SK-N-MC (cell line): ENCODE data around the gene MAP1B.

Experiments used
- DNase-seq: peaks from one replicate; pipeline ENCODE4 v3.0.0-alpha.2; 2011; ENCODE audit warnings: low read depth, low spot score
- H3K27ac ChIP-seq: fragments of 200-600 bp; sonication (generic); 2 replicates; pipeline ENCODE4 v1.5.1; 2016; ENCODE audit warnings: mixed run types
- H3K36me3 ChIP-seq: fragments of 200-600 bp; sonication (generic); 2 replicates; pipeline ENCODE4 v1.6.1; 2017; ENCODE audit warnings: antibody characterized with exemption, low read length, mixed read lengths; ENCODE audit not compliant: insufficient read depth
- H3K4me3 ChIP-seq: fragments of 200-600 bp; sonication (generic); 2 replicates; pipeline ENCODE4 v1.5.1; 2016
- H3K9ac ChIP-seq: fragments of 200-600 bp; sonication (generic); 2 replicates; pipeline ENCODE4 v1.8.0; 2017; ENCODE audit warnings: mixed run types, mixed read lengths; ENCODE audit not compliant: insufficient read length
- H3K9me3 ChIP-seq: fragments of 200-600 bp; sonication (generic); 2 replicates; pipeline ENCODE4 v1.6.1; 2017; ENCODE audit warnings: low read depth, mild to moderate bottlenecking, antibody characterized with exemption, low read length, moderate library complexity, mixed read lengths
- EZH2 ChIP-seq: fragments of 200-600 bp; sonication (generic); IDR thresholded peaks from one replicate; pipeline ENCODE4 v1.6.1; 2017; ENCODE audit warnings: antibody characterized with exemption
- FOXP2 ChIP-seq: optimal IDR thresholded peaks from 2 replicates; pipeline ENCODE3; 2011; ENCODE audit warnings: mild to moderate bottlenecking, moderate library complexity; ENCODE audit not compliant: insufficient read depth; ENCODE audit errors: extremely low read length, control extremely low read depth
- POLR2AphosphoS5 ChIP-seq: IDR thresholded peaks from 2 replicates; pipeline ENCODE4 v1.6.1; 2012; ENCODE audit warnings: mild to moderate bottlenecking, low read depth, low read length, borderline replicate concordance

MAP1B gene

DNA sequence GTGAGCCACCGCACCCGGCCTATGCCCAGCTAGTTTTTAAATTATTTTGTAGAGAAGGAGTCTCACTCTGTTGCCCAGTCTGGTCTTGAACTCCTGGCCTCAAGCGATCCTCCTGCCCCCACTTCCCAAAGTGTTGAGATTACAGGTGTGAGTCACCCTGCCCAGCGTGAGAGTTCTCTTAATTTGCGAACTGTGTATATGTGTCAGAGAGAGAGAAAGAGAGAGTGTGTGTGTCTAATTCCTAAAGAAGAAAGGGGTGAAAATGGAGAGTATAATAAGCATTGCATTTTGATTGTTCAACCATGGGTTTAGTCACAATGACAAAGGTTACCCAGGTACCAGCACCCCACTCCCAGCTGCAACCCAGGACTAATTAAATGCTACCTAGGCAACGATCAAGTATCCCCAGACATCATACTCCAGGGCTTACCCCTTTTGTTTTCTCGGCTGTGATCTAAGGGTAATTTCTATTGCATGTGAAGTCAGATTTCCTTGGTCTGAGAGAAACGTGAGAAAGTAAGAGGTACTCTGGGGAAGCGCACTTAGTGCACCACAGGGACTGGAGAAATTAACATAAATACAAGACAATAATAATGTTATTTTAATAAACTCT, 16.6 kb downstream of the MAP1B start:
- TF ChIP-seq FOXP2, result no peak
- TF ChIP-seq EZH2, result no peak
- DNase-seq, result no peak
- Histone ChIP-seq H3K4me3 (no peak overlapping the region), H3K27ac (no peak overlapping the region), H3K36me3 (peaks cover 5% of the 10 kb centered on the region), H3K9ac (no peak overlapping the region), H3K9me3 (no peaks in the 10 kb centered on the region)

DNA sequence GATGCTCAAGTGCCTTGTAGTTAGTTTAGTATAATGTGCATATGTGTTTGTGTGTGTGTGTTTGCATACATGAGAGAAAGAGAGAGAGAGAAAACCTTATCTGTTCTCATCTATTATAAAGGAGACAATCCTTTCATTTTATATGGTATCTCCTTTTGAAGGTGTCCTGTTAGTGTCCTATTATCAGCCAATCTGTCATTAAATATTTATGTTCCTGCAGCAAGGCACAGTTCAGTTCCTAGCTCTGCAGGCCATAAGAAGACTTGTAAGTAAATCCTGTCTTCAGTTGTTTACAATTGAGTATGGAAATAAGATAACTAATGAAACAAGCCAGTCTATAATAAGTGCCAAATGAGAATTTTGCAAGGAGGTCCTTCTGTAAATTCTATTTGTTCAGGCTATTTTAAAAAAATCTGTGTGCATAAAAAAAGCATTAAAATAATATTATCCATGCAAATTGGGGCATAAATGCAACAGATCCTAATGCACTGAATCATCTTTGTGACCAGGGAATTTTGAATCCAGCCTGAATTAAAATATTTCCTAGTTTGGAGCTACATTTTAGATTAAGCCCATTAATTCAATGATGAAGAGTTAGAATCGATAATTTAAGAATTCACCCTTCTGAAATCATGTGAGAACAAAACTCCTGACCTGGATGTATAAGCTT, 18.1 kb downstream of the MAP1B start:
- DNase-seq, result no peak
- Histone ChIP-seq H3K36me3 (no peaks in the 10 kb centered on the region), H3K9ac (no peak overlapping the region), H3K27ac (no peak overlapping the region), H3K4me3 (no peak overlapping the region), H3K9me3 (no peaks in the 10 kb centered on the region)
- TF ChIP-seq FOXP2 (no peak), EZH2 (no peak), POLR2AphosphoS5 (no peak)

DNA sequence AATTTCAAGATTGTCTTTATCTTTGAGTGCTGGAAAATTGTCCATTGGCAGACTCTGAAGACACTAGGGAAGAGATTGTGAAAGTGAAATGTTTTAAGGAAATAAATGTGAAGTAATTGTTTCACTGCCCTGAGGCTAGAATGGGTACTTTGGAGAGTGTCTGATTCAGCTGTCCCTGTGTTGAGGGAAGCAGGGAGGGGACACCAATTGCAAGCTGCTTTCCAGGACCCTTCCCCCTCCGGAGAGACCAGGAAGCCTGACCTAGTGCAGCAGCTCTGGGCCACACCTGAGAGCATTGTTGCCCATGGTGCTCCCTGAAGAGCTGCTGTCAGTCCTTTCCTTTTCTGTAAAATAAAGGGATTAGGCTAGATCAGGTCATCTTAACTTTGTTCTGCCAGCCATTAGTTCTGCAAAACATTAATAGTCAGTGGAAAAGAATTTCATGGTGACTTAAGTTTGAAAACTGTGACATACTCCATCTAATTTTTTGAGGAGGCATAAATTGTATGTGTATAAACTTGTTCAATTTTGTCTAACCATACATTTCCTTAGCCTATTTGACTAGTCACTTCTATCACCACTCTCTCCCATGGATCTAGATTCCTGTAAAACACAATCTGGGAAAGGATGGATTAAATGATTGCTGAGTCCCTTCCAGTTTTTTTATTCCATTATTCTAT, 18.8 kb downstream of the MAP1B start:
- Histone ChIP-seq H3K9ac (no peak overlapping the region), H3K9me3 (no peaks in the 10 kb centered on the region), H3K4me3 (0 out of 2 replicates have a peak overlapping the region, but pooled peaks have one; percentile 5), H3K36me3 (no peaks in the 10 kb centered on the region), H3K27ac (peak overlapping the region; percentile 37)
- no peak for DNase-seq
- TF ChIP-seq EZH2 (no peak), POLR2AphosphoS5 (no peak), FOXP2 (no peak)

DNA sequence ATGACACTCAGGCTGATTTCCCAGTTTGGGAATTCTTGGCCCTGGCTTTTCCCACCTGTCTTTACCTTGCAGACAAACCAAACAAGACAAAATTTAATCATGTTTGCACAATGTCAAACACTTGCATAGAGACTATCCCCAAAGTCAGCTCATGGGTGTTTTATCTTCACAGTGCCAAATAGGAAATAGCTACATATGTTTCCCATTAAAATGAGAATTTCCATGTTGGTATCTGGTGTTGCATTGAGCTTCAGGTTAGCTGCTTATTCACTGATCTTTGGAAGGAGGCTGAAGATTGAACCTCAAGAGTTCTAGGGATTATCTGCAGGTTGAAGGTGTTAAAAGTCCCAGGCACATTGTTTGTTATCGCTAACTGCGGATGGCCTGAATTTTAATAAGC, 19.5 kb downstream of the MAP1B start:
- no peaks in the 10 kb centered on the region for H3K36me3 ChIP-seq

DNA sequence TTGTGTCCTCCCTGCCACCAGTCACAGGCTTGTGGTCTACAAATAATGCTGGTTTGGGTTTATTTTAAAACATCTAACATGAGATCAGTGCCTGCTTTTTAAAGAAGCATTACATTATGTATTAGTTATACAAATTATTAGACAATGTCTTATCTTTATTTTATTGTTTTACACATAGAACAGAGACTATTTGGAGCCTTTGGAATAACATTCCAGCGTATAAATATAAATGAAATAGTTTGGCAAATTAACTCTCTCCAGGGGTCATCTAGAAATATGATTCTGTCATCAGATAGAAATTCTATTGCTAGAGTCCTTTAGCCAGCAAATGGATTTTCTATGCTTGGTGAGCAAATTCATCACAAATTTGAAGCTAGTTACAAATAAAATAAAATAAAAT, 22.4 kb downstream of the MAP1B start:
- Histone ChIP-seq H3K27ac (peak overlapping the region; percentile 54; the same call in 1 of the 2 replicates), H3K9ac (no peak overlapping the region), H3K36me3 (no peaks in the 10 kb centered on the region)

More for the DNA sequence above, 19.5 kb downstream of the MAP1B start:
- H3K4me3 ChIP-seq, result 0 out of 2 replicates have a peak overlapping the region, but pooled peaks have one; percentile 5
- H3K27ac ChIP-seq, result peak overlapping the region; percentile 37
- no peak for DNase-seq
- no peak overlapping the region for H3K9ac ChIP-seq
- TF ChIP-seq EZH2 (no peak), FOXP2 (no peak), POLR2AphosphoS5 (no peak)
- no peaks in the 10 kb centered on the region for H3K9me3 ChIP-seq

DNA sequence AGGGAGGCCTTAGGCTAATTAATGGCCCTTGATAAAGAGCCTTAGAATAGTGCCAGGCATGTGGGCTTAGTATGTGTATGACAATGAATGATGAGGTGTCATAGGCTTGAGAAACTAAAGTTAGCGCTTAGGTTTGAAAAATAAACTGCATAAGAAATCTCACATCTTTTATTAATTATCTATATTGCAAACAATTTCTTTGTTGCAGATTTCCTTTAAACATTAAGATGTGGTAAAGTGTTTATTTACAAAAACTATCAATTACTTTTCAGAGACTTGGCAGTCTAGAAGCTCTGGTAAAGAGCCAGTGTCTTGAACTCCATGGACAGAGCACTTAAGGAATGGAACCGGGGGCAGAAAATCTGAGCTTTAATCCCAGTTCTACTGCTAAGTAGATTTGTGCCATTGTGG, 23.1 kb downstream of the MAP1B start:
- Histone ChIP-seq H3K27ac (peak overlapping the region; percentile 32; the same call in 1 of the 2 replicates), H3K9me3 (no peaks in the 10 kb centered on the region), H3K36me3 (no peaks in the 10 kb centered on the region), H3K4me3 (no peak overlapping the region), H3K9ac (no peak overlapping the region)
- no peak for DNase-seq
- TF ChIP-seq EZH2 (no peak), POLR2AphosphoS5 (no peak), FOXP2 (no peak)

More for the DNA sequence above, 22.4 kb downstream of the MAP1B start:
- TF ChIP-seq POLR2AphosphoS5 (no peak), EZH2 (no peak), FOXP2 (no peak)
- no peak for DNase-seq
- H3K9me3 ChIP-seq, result no peaks in the 10 kb centered on the region
- no peak overlapping the region for H3K4me3 ChIP-seq

DNA sequence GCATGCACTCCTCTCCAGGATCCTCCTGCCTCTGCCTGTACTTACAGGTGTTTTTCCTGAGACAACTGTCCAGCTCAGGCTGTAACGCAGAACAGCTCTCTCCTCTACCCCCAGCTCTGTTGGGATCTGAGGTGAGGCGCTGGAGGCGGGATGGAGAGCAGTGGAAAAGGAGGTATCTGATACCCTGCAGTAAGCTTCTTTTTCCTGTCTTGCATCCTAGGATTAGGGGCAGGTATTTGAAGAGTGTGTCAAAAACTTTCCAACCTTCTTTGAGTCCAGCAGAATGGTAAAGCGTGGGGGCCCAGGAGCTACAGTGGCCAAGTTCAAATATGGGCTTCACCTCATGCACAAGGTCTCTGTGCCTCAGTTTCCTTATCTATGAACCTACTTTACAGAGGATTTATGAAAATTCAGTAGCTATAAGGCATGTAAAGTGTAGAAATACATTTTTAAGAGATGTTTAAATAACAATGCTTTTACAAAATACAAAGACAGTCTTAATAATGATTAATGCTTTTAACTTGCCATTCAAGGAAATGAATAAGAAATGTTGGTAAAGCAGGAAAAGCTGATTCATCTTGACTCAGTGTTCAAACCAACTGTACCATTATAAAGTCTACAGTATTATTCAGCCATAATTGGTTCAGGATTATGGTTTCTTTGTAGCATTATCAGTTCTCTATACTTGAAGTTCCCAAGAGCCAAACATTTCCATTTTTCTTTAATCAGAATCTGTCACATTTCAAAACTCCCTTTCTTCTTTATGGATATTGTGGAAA, 26.1 kb downstream of the MAP1B start:
- H3K36me3 ChIP-seq, result no peaks in the 10 kb centered on the region
- no peak overlapping the region for H3K9ac ChIP-seq
- DNase-seq, result no peak
- no peak overlapping the region for H3K4me3 ChIP-seq
- TF ChIP-seq FOXP2 (no peak), EZH2 (no peak), POLR2AphosphoS5 (no peak)
- H3K9me3 ChIP-seq, result no peaks in the 10 kb centered on the region
- no peak overlapping the region for H3K27ac ChIP-seq
